Measurements from ENCODE around the gene ZNF35. TPM values are rescaled to one million over a fixed set of nuclear protein-coding genes. Genes with fewer than 3 reads are reported as not detected.
A peak's percentile ranks its signal among the peaks of the same experiment; 100 is the strongest.
"Not testable (repeated sequence)": the region's sequence is repeated elsewhere in the genome, so short reads cannot be mapped to it uniquely, and the experiment has no call there.

Gene ZNF35
- 1 to 10 TPM; 5.9 to 7.6 (median 6.6) TPM for polyA plus RNA-seq (ENCODE audit: insufficient read length in 10 of 10)
- long read RNA-seq, donor 1, partial matches to known transcripts, result 0 of 1 reads
- long read RNA-seq, donor 1, other reads (novel, unspliced or antisense), result 0 of 1 reads
- long read RNA-seq, donor 2, partial matches to known transcripts, result 0 of 3 reads
- long read RNA-seq, donor 2, other reads (novel, unspliced or antisense), result 0 of 3 reads
- long read RNA-seq, donor 3, result 0 reads
- long read RNA-seq, donor 4, partial matches to known transcripts, result 0 of 2 reads
- long read RNA-seq, donor 4, other reads (novel, unspliced or antisense), result 0 of 2 reads
- long read RNA-seq, donor 5, partial matches to known transcripts, result 0 of 1 reads
- long read RNA-seq, donor 5, other reads (novel, unspliced or antisense), result 0 of 1 reads
- long read RNA-seq, donor 6, result 0 reads
- long read RNA-seq, donor 7, partial matches to known transcripts, result 0 of 1 reads
- long read RNA-seq, donor 7, other reads (novel, unspliced or antisense), result 0 of 1 reads
- long read RNA-seq, donor 8, result 0 reads
- long read RNA-seq, donor 9, result 0 reads

DNA sequence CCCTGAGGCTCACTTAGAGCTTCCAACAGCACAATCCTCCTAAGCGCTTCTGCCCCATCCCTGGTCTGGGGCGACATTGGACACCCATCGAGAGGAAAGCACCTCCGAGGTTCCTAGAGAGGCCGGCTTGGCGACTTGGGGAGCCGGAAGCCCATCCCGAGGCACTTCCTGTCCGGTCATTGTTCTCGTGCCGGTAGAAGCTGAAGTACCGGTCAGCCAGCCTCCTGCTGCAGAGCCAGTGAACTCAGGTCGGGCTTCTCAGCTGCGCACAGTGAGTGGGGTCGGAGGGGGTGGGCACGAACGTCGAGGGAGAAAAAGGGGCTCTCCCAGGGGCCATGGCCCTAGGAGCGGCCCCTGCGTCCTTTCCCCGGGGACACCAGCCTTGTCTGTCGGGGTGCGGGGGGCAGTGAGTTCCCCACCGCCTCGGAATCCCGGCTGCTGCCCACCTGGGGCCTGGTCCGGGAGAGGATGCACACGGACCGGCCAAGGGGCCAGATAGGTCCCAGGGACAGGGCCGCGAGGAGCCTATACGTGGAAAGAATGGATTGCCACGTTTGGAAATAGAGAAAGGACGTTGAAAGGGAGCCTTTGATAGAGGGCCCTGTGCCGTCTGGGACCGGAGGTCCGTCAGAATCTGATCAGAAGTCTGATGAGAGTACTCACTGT lies at the start of gene ZNF35:
TSS of gene ZNF35 (plus strand) at position 169 of the 666 bp plus-strand sequence. CDS start 2,336 bp downstream, outside the sequence.
- DNase-seq, result peak; percentile 73 to 90 (median 83)

DNA sequence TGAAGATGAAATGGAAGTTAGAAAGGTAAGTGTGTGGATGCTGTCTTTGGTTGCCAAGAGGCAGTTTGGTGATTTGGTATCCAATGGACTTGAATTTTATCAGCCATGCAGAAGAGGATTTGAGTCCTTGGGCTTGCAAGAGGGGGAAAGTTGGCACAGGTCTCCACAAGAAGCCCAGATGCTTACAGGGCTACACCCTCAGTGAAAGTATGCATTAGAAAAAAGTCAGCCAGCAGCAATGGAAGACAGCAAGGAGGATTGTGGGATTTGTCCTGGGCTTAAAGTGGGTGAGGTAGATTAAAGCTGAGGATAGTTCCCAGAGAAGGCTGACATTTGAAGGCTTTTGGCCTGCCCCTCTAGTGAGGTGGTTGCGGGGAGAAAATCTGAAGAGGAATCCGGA lies 46.8 kb upstream of the ZNF35 start:
- no peak for DNase-seq

DNA sequence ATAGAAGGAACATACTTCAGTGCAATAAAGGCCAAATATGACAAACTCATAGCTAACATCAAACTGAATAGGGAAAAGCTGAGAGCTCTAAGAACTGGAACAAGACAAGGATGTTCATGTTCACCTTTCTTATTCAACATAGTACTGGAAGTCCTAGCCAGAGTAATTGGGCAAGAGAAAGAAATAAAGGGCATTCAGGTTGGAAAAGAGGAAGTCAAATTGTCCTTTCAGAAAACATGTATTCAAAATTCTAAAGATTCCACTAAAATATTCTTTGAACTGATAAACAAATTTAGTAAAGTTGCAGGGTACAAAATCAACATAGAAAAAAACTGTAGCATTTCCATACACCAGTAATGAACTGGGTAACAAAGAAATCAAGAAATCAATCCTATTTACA lies 35.9 kb upstream of the ZNF35 start:
- no peak for DNase-seq

GRCh38 chr3:44624749-44625480 lies 23.6 kb upstream of the ZNF35 start, which contains the start of gene ZNF197:
ZNF197 (plus strand) TSS chr3:44625036; CDS start chr3:44629155, 4,119 bp downstream.
- DNase-seq, result peak; percentile 91 to 96 (median 92)

DNA sequence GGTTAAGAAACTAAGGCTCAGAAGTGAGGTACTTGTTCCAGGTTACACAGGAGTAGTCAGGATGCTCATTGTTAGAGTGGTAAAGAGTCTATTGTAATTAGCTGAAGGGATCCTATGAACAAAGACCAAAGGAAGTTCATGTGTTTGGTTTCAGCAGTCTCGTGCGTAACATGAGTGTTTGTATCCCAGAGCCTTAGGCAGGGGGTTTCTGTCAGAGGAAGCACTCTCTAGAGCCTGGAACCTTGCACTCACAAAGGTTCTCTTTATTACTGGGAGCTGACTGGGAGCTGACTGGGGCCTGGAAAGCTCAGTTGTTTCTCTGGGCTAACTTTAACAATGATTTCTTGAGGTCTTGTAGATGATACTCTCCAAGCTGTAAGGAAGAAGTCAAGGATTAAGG lies 19.8 kb upstream of the ZNF35 start:
- DNase-seq, result no peak

- DNase-seq, result no peak
Measured at GRCh38 chr3:44632193-44632592, 16.3 kb upstream of the ZNF35 start.

- no peak for DNase-seq
Measured at GRCh38 chr3:44642337-44642736, 6.2 kb upstream of the ZNF35 start.

DNA sequence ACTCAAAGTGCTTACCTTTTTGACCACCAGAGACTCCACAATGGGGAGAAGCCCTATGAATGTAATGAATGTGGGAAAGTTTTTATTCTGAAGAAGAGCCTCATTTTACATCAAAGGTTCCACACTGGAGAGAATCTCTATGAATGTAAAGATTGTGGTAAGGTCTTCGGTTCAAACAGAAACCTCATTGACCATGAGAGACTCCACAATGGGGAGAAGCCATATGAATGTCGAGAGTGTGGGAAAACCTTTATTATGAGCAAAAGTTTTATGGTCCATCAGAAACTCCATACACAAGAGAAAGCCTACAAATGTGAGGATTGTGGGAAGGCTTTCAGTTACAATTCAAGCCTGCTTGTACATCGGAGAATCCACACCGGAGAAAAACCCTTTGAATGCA lies 5.5 kb upstream of the ZNF35 start:
- no peak for DNase-seq

DNA sequence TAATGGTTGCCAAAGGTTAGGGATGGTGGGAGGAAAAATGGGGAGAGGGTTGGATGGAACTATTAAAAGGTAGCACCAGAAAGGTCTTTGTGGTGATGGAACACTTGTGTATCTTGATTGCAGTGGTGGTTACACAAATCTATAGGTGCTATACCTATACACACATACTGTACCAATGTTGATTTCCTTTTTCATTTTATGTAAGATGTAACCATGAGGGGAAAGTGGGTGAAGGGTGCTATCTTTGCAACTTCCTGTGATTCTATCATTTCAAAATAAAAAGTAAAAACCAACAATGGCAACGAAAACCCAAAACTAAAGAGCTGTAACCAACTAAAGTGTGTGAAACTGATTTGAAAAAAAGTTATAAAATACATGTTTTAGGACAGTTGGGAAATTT lies 761 bp upstream of the ZNF35 start:
- no peak for DNase-seq

- no peak for DNase-seq
Measured at GRCh38 chr3:44649709-44650108, 1.2 kb downstream of the ZNF35 start.

GRCh38 chr3:44654039-44654438 lies 5.5 kb downstream of the ZNF35 start:
- DNase-seq, result no peak

GRCh38 chr3:44659015-44659414 lies 10.5 kb downstream of the ZNF35 start:
- DNase-seq, result no peak

DNA sequence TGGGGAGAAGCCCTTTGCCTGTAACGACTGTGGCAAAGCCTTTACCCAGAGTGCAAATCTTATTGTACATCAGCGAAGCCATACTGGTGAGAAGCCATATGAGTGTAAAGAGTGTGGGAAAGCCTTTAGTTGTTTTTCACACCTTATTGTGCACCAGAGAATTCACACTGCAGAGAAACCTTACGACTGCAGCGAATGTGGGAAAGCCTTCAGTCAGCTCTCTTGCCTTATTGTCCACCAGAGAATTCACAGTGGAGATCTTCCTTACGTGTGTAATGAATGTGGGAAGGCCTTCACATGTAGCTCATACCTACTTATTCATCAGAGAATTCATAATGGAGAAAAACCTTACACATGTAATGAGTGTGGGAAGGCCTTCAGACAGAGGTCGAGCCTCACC lies 10.9 kb downstream of the ZNF35 start:
- no peak for DNase-seq

DNA sequence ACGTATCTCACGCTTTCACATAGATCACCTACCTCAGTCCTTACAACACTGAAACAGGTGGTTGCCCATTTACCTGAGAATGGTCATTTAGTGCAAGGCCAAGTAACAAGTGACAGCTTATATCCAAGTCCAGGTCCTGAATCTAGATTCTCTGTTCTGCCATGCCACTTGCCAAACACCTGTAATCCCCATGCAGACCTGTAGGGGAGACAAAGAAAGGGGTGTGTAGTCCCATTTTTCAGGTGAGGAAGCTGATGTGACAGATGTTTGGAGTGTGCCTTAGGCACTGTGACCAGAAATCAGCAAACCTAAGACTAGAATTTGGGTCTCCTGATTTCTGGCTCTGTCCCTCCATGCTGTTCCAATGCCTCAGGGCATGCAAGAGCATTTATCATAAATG lies 12.7 kb downstream of the ZNF35 start:
- no peak for DNase-seq

- DNase-seq, result no peak
Measured at GRCh38 chr3:44665173-44665572, 16.6 kb downstream of the ZNF35 start.

DNA sequence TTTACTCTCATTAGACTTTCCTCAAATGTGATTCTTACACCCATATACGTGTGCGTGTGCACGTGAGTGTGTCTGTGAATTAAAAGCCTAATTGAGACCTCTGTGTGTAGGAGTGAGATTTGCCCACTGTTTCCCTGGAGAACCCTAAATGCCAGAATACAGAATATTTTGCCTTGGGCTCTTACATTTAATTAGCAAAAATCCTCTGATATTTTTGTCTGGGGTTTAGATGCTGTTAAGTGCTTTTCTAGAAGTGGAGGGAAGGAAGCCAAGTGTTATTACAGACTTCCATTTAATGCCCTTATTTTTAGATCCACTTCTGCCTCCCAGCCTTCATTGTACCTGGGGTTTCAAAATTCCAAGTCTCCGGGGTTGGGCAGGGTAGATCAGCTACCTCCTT lies 17.8 kb downstream of the ZNF35 start:
- no peak for DNase-seq

GRCh38 chr3:44669760-44670159 lies 21.2 kb downstream of the ZNF35 start:
- DNase-seq, result no peak

GRCh38 chr3:44673466-44673865 lies 24.9 kb downstream of the ZNF35 start:
- DNase-seq, result not testable (repeated sequence)

- no peak for DNase-seq
Measured at GRCh38 chr3:44674211-44674610, 25.7 kb downstream of the ZNF35 start.

- no peak for DNase-seq
Measured at GRCh38 chr3:44678480-44679116, 30.1 kb downstream of the ZNF35 start.

- no peak for DNase-seq
Measured at GRCh38 chr3:44680921-44681455, 32.5 kb downstream of the ZNF35 start.

Data from muscle of back (tissue), 13 donors.